ENCODE results near the gene FNBP1.

GRCh38 chr9:129962889-129963703 lies 79.9 kb downstream of the FNBP1 start:
- TF ChIP-seq HOXC10 (CRISPR knock-in tag; IDR thresholded peaks at IDR 0.05) (no peak), ZNF830 (tag by site-specific recombination; IDR thresholded peaks at IDR 0.05; ENCODE audit: low read depth) (no peak), ZNF274 (IDR thresholded peaks at IDR 0.05; ENCODE audit: low read length) (no peak), ZNF274 (tag by site-specific recombination; IDR thresholded peaks at IDR 0.05; ENCODE audit: borderline replicate concordance) (no peak), ZNF449 (tag by site-specific recombination; IDR thresholded peaks at IDR 0.05) (no peak)
- TF ChIP-seq, protein P1, sequence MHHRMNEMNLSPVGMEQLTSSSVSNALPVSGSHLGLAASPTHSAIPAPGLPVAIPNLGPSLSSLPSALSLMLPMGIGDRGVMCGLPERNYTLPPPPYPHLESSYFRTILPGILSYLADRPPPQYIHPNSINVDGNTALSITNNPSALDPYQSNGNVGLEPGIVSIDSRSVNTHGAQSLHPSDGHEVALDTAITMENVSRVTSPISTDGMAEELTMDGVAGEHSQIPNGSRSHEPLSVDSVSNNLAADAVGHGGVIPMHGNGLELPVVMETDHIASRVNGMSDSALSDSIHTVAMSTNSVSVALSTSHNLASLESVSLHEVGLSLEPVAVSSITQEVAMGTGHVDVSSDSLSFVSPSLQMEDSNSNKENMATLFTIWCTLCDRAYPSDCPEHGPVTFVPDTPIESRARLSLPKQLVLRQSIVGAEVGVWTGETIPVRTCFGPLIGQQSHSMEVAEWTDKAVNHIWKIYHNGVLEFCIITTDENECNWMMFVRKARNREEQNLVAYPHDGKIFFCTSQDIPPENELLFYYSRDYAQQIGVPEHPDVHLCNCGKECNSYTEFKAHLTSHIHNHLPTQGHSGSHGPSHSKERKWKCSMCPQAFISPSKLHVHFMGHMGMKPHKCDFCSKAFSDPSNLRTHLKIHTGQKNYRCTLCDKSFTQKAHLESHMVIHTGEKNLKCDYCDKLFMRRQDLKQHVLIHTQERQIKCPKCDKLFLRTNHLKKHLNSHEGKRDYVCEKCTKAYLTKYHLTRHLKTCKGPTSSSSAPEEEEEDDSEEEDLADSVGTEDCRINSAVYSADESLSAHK (tag by site-specific recombination; IDR thresholded peaks at IDR 0.05), result no peak
